NCI-H748 (cell line): ENCODE results near the gene LCN6.

Experiments used
- DNase-seq: peaks from one replicate; lab custom pipeline; 2025; ENCODE audit not compliant: unreplicated experiment; lab: John Stamatoyannopoulos, UW

LCN6 gene

GRCh38 chr9:136745389-136746154 lies 2.8 kb downstream of the LCN6 start:
- no peak for DNase-seq

GRCh38 chr9:136744773-136745172 lies 3.6 kb downstream of the LCN6 start:
- no peak for DNase-seq

DNA sequence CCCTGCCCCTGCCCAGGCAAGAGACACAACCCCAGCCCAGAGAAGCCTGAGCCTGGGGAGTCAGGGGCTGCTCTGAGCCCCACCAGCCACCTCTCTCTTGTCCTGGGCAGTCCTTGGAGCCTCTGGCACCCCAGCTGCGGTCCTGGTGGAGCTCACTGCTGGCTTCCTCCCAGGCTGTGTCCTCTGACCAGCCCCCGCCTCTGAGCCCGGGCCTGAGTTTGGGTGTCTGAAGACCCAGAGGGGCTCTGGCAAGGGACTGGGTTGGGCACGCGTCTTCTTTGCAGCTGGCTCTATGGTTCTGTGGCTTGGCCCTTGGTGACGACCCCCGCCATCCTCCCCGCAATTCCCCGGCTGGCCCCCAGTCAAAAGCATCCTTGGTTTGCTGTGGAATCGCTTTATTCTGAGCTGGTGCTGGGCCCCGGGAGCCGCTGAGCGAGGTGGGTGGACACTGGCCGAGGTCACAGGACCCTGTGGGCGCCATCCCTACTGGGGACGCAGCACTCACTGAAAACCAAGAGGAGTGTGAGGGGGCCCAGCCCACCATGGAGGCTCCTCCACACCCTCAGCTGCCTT lies 4.6 kb downstream of the LCN6 start:
- no peak for DNase-seq

GRCh38 chr9:136742591-136743391 lies 5.5 kb downstream of the LCN6 start, which contains the start of gene LCN10:
Gene LCN10, minus strand, starts transcription at chr9:136742940. Its CDS starts 37 bp downstream, at chr9:136742903.
- peak; percentile 31 for DNase-seq

- DNase-seq: no peak
These were observed 6.3 kb downstream of the LCN6 start for GRCh38 chr9:136741883-136742571.

GRCh38 chr9:136740971-136741882 lies 7.1 kb downstream of the LCN6 start:
- no peak for DNase-seq

DNA sequence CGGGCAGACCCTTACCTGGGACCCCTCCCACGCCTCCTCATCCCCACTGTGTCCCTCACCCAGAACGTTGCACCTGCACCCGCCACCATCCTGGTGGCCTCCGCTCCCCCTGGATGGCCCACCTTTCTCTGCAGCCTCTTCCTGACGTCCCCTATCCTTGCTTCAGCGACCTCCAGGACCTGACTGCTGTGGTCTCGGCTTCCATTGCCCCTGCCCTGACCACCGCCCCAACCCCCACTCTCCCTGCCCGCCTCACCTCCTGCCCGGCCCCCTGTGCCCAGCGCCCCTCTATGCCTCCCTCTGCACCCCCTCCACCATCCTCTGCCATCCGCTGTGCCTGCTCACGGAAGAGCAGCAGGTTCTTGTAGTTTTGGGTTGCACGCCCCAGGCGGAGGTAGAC lies 7.8 kb downstream of the LCN6 start:
- DNase-seq: no peak

- DNase-seq: no peak
These were observed 8.3 kb downstream of the LCN6 start for GRCh38 chr9:136740069-136740468.

DNA sequence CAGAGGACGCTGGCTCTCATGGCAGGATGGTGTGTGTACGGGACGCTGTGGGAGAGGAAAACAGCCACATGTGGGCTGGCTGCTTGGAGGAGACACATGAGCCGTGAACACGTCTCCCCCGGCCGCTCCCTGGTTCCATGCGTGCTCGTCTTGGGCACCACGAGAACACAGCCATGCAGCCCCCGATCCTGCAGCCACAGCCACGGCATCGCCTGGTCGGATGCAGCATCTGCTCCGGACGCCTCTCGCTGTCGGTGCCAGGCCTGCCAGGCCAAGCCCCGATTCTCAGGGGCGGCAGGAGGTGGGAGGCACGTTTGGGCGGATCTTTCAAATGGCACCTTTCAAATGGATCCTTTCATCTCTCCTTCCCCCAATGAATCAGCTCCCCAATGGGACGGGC lies 8.8 kb downstream of the LCN6 start:
- no peak for DNase-seq

GRCh38 chr9:136738960-136739359 lies 9.4 kb downstream of the LCN6 start:
- DNase-seq: no peak

DNA sequence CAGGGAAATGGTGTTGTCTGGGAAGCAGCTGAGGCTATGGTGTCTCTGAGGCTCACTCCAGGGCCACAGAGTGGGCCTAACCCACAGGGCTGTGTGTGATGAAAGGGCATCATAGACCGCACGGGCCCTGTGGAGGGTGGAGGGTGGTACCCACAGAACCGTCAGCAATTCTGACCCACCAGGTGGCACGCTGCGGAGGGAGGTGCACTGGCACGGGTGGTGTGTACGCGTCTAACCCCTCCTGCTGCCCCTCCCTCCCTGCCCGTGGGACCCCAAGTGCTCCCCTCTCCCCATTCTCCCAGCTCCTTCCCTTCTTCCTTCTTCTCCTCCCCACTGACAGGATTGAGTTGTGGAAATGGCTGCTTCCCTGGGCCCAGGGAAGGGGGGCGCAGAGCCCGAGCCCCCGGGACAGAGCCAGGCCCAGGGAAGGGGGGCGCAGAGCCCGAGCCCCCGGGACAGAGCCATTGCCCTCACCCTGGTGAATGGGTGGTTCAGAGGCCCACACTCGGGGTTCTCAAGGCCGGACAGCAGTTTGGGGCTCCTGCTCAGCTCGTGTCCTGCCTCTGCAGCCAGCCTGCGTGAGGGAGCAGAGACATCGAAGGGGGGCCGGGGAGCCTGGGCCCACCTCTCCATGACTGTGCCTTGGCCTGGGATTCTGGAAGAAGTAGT lies 12.4 kb downstream of the LCN6 start:
- no peak for DNase-seq

DNA sequence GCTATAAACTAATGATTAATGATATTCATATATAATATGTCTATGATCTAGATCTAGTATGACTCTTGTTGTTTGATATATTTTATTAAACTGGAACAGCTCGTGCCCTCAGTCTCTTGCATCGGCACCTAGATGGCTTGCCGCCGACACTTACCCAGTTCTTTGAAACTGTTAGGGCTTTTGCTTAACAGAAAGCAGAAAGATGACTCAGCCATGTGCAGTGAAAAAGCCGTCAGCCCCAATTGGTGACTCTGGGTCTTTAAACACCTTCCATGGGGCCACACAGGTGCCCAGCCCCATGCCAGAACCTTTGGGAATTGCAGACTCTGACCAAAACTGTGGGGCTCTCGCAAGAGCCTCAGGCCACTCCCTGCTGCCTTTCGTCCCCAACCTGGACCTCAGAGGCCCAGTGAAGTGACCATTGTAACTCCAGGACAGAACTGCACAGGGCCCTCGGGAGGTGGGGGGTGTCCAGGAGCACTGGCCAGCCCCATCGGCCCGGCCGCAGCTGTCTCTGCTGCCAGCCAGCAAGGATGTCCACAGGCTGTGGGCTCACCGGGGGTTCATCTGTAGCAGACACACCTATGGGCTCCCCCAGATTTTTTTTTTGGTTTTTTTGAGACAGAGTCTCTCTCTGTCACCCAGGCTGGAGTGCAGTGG lies 13.4 kb downstream of the LCN6 start:
- DNase-seq: no peak

DNA sequence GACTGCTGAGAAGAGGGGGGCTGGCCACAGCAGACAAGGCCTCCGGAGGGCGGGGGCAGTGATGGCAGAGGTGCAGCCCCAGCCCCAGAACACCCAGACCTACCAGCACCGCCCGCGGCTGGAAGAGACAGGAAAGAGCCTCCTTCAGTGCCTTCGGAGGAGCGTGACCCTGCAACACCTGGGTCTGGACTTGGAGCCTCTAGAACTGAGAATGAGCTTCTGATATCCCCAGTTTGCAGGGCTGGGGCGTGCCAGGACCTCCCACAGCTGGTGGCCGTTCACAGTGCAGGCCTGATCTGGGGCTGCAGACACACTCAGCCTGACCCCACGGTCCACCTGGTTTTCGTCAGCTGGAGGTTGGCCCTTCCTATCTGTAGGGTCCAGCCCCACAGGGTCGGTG lies 14.7 kb downstream of the LCN6 start:
- no peak for DNase-seq

GRCh38 chr9:136732444-136733178 lies 15.7 kb downstream of the LCN6 start:
- no peak for DNase-seq

DNA sequence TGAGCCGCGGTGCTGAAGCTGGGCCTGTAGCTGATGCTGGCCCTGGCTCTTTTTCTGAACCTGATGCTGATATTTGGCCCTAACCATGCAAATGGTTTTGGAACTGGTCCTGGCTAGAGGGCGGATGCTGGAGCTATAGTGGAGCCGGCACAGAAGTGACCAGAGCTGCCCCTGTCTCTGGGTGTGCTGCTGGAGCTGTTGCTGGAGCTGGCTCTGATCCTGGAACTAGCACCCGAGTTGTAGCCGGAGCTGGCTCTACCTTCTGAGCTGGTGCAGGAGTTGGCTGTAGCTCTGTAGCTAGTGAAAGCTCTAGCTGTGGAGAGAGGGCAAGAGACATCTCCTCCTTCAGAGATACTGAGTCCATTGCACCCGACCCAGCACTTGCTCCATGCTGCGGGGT lies 18.4 kb downstream of the LCN6 start:
- no peak for DNase-seq

- DNase-seq: no peak
These were observed 19.2 kb downstream of the LCN6 start for GRCh38 chr9:136729144-136729543.

- peak; percentile 35 for DNase-seq
These were observed 19.7 kb downstream of the LCN6 start for GRCh38 chr9:136728548-136729123.

GRCh38 chr9:136728080-136728547 lies 20.2 kb downstream of the LCN6 start:
- DNase-seq: peak; percentile 88
